GM21390 (cell line): Measurements from ENCODE around the gene JAGN1.
"Not testable (repeated sequence)": the region's sequence is repeated elsewhere in the genome, so short reads cannot be mapped to it uniquely, and the experiment has no call there.

ENCODE experiments used
- ATAC-seq: cut with Tn5 transposase; IDR thresholded peaks from one replicate; pipeline ENCODE4 v1.9.1; 2021; ENCODE audit not compliant: unreplicated experiment

JAGN1 gene

GRCh38 chr3:9866639-9867038, 23.8 kb upstream of the JAGN1 start:
- no peak for ATAC-seq

DNA sequence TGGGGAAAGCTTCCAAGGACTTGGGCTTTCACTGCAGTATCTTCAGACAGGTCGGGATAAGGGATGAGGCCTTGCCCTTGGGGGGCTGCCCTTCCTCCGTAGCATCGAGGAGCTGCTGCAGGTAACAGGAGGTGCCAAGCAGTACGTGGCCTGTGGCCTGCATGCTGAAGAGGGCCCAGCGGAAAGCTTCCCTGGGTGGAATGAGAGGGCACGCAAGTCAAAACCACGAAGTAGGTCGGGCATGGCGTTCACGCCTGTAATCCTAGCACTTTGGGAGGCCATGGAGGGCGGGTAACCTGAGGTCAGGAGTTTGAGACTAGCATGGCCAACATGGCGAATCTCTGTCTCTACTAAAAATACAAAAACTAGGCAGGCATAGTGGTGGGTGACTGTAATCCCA, 23.3 kb upstream of the JAGN1 start:
- no peak for ATAC-seq

DNA sequence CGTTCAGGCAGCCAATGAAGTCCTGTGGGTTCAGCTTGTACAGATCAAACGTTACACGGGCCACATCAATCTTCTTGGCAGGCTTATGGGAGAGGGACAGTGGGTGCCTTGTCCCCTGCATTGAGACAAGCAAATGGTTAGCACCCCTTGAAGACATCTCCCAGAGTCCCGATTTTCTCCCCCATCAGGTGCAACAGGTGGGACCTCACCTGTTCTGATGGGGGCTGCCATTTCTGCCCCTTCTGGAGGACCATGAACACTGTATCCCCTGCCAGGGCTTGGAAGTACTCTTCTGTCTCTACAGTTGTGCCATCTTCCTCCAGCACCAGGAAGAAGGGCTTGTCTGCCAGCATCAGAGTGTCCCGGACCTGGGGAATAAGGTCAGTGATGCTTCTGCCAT, 20.5 kb upstream of the JAGN1 start:
- no peak for ATAC-seq

- ATAC-seq, result no peak
These were observed 19.4 kb upstream of the JAGN1 start for GRCh38 chr3:9870978-9871377.

DNA sequence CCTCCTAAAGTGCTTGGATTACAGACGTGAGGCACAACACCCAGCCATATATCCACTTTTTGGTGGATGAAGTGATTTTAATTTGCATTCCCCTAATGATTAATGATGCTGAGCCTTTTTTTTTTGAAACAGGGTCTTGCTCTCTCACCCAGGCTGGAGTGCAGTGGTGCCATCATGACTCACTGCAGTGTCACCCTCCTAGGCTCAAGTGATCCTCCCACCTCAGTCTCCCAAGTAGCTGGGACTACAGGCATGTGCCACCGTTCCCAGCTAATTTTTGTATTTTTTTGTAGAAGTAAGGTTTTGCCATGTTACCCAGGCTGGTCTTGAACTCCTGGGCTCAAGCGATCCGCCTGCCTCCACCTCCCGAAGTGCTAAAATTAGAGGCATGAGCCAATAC, 18.3 kb upstream of the JAGN1 start:
- not testable (repeated sequence) for ATAC-seq

GRCh38 chr3:9875448-9875847, 15.0 kb upstream of the JAGN1 start:
- no peak for ATAC-seq

GRCh38 chr3:9876255-9876654, 14.2 kb upstream of the JAGN1 start:
- ATAC-seq, result not testable (repeated sequence)

DNA sequence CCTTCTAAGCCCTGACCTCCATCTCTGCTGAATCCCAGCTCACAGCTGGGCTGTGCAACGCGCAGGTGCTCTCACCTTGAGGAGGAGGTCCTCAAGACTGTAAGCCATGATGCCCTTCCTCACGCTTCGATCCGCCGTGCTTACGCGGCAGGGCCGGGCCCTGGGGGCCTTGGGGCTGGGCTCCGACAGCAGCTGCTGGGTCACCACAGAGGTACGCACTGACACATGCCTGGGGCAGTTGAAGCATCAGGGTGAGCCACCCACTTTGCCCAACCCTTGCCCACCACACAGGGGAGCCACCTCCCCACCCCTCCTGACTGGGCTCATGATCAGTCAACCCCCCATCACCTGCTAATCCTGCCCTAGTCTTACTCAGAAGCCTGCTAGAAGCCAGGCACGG, 13.4 kb upstream of the JAGN1 start:
- ATAC-seq, result no peak

- ATAC-seq, result no peak
These were observed 11.7 kb upstream of the JAGN1 start for GRCh38 chr3:9878700-9879099.

- no peak for ATAC-seq
These were observed 10.4 kb upstream of the JAGN1 start, which contains the start of gene CIDEC for GRCh38 chr3:9879830-9880549. Gene CIDEC, minus strand, starts transcription at chr3:9880253. Its CDS starts 1,767 bp downstream, at chr3:9878486.

GRCh38 chr3:9881441-9881840, 9.0 kb upstream of the JAGN1 start:
- ATAC-seq, result no peak

DNA sequence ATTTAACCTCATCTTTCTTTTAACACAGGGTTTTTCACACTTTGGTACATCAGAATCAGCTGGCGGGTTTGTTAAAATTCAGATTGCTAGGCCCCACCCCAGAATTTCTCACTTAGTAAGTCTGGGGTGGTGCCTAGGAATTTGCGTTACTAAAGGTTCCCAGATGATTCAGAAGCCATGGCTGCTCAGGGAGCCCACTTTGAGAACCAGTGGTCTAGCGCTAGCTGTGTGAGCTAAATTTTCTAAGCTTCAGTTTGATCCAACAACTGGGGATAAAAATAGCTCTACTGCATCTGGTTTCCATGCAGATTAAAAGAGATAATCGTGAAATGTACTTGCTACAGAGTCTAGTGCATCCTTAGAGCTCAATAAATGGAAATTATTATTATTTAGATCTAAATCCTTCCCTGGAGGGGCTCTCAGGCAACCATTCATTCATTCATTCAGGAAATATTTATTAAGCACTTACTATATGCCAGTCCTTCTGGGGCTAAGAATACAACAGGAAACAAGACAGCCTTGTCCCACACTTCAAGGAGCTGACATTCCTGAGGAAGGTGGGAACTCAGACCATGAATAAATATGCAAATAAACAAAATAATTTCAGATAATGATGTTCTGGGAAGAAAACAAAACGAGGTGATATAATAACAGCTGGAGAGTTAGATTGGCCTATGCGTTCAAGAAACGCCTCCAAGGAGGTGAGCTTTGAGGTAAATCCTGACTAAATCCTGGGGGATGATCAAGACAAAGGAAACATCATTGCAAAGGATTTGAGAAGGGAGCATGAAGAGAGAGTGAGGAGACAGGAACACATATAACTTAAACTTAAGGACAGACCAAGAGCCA, 6.5 kb upstream of the JAGN1 start:
- ATAC-seq, result no peak

DNA sequence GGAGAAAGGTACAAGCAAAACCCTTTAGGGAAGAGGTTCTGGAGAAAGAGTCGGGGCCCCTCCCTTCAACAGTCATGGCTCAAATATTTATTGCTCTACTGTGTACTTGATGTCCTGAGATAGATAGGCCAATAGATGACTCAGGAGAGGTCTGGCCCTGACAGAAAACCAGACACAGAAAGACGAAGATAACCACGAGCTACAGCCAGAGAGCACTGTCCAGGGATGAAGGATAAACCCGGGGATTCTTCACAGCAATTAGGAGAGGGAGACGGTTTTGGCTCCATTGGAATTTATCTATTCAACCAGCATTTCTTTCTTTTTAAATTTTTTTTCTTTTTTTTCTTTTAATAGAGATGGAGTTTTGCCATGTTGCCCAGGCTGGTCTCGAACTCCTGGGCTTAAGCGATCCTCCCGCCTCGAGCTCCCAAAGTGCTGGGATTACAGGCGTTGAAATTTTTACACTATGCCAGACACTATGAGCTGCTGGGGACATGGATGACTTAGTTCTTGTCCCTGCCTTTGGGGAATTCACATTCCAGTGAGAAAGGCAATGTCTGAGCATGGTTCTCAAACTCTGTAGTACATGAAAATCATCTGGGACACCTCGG, 5.8 kb upstream of the JAGN1 start:
- no peak for ATAC-seq

DNA sequence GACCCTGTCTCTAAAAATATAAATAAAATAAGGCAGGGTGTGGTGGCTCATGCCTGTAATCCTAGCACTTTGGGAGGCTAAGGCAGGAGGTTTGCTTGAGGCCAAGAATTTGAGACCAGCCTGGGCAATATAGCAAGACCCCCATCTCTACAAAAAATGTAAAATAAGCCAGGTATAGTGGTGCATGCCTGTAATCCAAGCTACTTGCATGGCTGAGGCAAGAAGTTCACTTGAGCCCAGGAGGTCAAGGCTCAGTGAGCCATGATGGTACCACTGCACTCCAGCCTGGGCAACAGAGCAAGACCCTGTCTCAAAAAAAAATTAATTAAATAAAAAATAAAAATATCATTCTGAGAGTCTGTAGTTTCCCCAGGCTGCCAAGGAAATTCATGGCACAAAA, 4.1 kb upstream of the JAGN1 start:
- no peak for ATAC-seq

DNA sequence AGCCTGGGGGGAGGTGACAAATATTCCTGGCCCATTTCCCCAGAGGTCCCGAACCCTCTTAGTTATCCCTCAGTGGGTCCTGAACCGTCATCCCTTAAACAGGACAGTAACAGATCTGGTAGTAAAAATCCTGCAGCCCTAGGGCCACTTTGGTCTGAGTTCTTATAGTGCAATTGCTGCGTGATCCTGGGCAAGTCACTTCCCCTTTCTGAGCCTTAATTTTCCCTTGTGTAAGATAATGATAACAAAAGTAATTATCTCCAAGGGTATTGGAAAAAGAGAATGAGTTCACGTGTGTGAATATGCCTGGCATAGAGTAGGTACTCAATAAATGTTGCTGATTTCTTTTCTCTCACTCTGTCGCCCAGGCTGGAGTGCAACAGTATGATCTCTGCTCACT, 2.9 kb upstream of the JAGN1 start:
- ATAC-seq, result no peak

- no peak for ATAC-seq
These were observed 1.9 kb upstream of the JAGN1 start for GRCh38 chr3:9888540-9888939.

DNA sequence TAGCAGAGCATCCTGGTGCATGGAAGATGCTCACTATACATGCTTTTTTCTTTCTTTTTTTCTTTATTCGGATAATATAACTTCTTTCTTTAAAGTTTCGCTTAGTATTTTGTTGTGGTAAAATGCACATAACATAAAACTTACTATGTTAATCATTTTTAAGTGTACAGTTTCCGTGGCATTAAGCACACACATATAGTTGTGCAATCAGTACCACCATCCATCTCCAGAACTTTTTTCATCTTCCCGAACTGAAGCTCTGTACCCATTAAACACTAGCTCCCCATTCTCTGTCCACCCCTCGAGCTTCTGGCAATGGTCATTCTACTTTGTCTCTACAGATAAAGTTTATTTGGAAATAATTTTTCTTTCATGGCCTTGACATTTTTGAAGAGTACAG, 1.0 kb upstream of the JAGN1 start:
- no peak for ATAC-seq

DNA sequence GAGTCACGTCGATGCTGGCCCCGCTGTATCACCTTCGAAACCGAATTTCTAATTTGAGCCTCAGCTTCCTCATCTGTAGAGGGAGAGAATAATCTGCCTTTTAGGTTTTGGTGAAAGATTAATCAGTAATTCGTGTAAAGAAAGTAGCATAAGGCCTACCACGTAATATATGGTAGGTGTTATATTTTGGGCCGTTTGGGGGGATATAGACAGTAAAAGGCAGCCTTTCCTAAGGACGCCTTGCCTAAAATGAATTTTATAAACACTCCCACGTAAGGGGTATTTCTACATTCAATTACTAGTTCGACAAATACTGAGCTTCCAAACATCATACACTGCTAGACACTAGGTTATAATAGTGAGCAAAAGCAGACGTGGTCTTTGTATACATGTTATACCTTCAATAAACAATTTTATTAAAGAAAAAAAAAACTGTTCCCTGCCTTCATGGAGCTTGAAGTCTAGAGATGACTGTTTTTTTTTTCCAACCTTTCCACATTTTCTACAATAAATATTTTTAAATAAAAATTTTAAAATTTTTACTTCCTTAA, 737 bp downstream of the JAGN1 start:
- no peak for ATAC-seq

GRCh38 chr3:9893739-9894138, 3.3 kb downstream of the JAGN1 start:
- no peak for ATAC-seq

GRCh38 chr3:9895715-9896114, 5.3 kb downstream of the JAGN1 start:
- not testable (repeated sequence) for ATAC-seq

- not testable (repeated sequence) for ATAC-seq
These were observed 6.5 kb downstream of the JAGN1 start for GRCh38 chr3:9896755-9897407.
